Astrocyte (in vitro differentiated cells and primary cell): Measurements from ENCODE around the gene KCNMB2.

ENCODE experiments used
- CTCF ChIP-seq: IDR thresholded peaks from 2 replicates; pipeline ENCODE4 v1.5.1; 2011; ENCODE audit warnings: low read depth, mild to moderate bottlenecking, inconsistent platforms, low read length, moderate library complexity; ENCODE audit not compliant: insufficient read depth
- EZH2 ChIP-seq: IDR thresholded peaks from 2 replicates; pipeline ENCODE4 v1.6.1; 2012; ENCODE audit warnings: mild to moderate bottlenecking, low read length, inconsistent platforms; ENCODE audit not compliant: insufficient read depth

GRCh38 chr3:178709051-178709450 is 172.8 kb downstream of the KCNMB2 start:
- TF ChIP-seq CTCF: no peak
- no peak for TF ChIP-seq EZH2
